ENCODE data around the gene LAMA5. TPM values are rescaled to one million over a fixed set of nuclear protein-coding genes. Genes with fewer than 3 reads are reported as not detected.
"Not testable (repeated sequence)": the region's sequence is repeated elsewhere in the genome, so short reads cannot be mapped to it uniquely, and the experiment has no call there.

LAMA5 gene
- total RNA-seq, 1 experiment from 2014 or later: 266 TPM

- Mint-ChIP-seq H3K4me3 (ENCODE audit: unreplicated experiment) (no peak overlapping the region), H3K9me3 (ENCODE audit: unreplicated experiment) (no peaks in the 10 kb centered on the region), H3K27me3 (ENCODE audit: insufficient read depth, unreplicated experiment) (no peaks in the 10 kb centered on the region), H3K27ac (ENCODE audit: low read depth, unreplicated experiment) (no peak overlapping the region), H3K4me1 (ENCODE audit: insufficient read depth, unreplicated experiment) (peaks cover 11% of the 10 kb centered on the region), H3K36me3 (ENCODE audit: insufficient read depth, unreplicated experiment) (peaks cover 21% of the 10 kb centered on the region)
- no peak for TF ChIP-seq CTCF (IDR thresholded peaks at IDR 0.05; ENCODE audit: unreplicated experiment)
- no TSS peak for BruUV-seq (replicated peaks)
- intact Hi-C loops (cut with micrococcal nuclease): no loop called here
- POLR2A ChIA-PET: interaction anchor here (1.1 to 10.4 kb wide), 11 partner anchors 10 to 73 kb away, joined by 3 to 307 read pairs (median 12); partner anchors contain the start of genes LAMA5 and RPS21
- DNase-seq (ENCODE audit: unreplicated experiment): peak; percentile 52
- CTCF ChIA-PET: interaction anchor here (0.6 to 5.0 kb wide), 10 partner anchors 10 to 366 kb away, joined by 3 to 87 read pairs (median 6); partner anchors contain the start of genes LAMA5 and RPS21
These were observed 9.3 kb upstream of the LAMA5 start for GRCh38 chr20:62376112-62377063.

GRCh38 chr20:62374331-62375152 is 7.4 kb upstream of the LAMA5 start:
- ChIA-PET CTCF (interaction anchor here (0.7 to 5.0 kb wide), 7 partner anchors 8 to 117 kb away, joined by 3 to 87 read pairs (median 6); partner anchors contain the start of genes LAMA5 and RPS21), POLR2A (interaction anchor here (0.7 to 10.4 kb wide), 12 partner anchors 8 to 87 kb away, joined by 3 to 307 read pairs (median 4); partner anchors contain the start of genes LAMA5 and RPS21)
- H3K4me3 Mint-ChIP-seq (ENCODE audit: unreplicated experiment): no peak overlapping the region
- peaks cover 17% of the 10 kb centered on the region for H3K4me1 Mint-ChIP-seq (ENCODE audit: insufficient read depth, unreplicated experiment)
- BruUV-seq (replicated peaks): no TSS peak
- H3K9me3 Mint-ChIP-seq (ENCODE audit: unreplicated experiment): no peaks in the 10 kb centered on the region
- intact Hi-C loops (cut with micrococcal nuclease): no loop called here
- no peak overlapping the region for H3K27ac Mint-ChIP-seq (ENCODE audit: low read depth, unreplicated experiment)
- no peak for DNase-seq (ENCODE audit: unreplicated experiment)
- H3K36me3 Mint-ChIP-seq (ENCODE audit: insufficient read depth, unreplicated experiment): peaks cover 13% of the 10 kb centered on the region
- no peaks in the 10 kb centered on the region for H3K27me3 Mint-ChIP-seq (ENCODE audit: insufficient read depth, unreplicated experiment)
- no peak for TF ChIP-seq CTCF (IDR thresholded peaks at IDR 0.05; ENCODE audit: unreplicated experiment)

- H3K27me3 Mint-ChIP-seq (ENCODE audit: insufficient read depth, unreplicated experiment); H3K9me3 Mint-ChIP-seq (ENCODE audit: unreplicated experiment); H3K27ac Mint-ChIP-seq (ENCODE audit: low read depth, unreplicated experiment); intact Hi-C loops (cut with micrococcal nuclease); DNase-seq (ENCODE audit: unreplicated experiment); H3K36me3 Mint-ChIP-seq (ENCODE audit: insufficient read depth, unreplicated experiment); H3K4me3 Mint-ChIP-seq (ENCODE audit: unreplicated experiment); BruUV-seq (replicated peaks): not testable (repeated sequence)
- POLR2A ChIA-PET: interaction anchor here (0.8 to 10.4 kb wide), 4 partner anchors 7 to 34 kb away, joined by 4 to 307 read pairs (median 40); partner anchors contain the start of genes LAMA5 and RPS21
- CTCF ChIA-PET: interaction anchor here (1.3 kb wide), 1 partner anchor 9 kb away, joined by 6 read pairs; no protein-coding TSS in a partner anchor
- peaks cover 22% of the 10 kb centered on the region for H3K4me1 Mint-ChIP-seq (ENCODE audit: insufficient read depth, unreplicated experiment)
These were observed 6.6 kb upstream of the LAMA5 start for GRCh38 chr20:62373631-62374179.
